ENCODE data around the gene TMEM164. TPM values are rescaled to one million over a fixed set of nuclear protein-coding genes. Genes with fewer than 3 reads are reported as not detected.

TMEM164 gene
- total and polyA plus RNA-seq, 2 of the 4 experiments (the other 2 are of a cell fraction): 6.3 to 7.1 TPM

GRCh38 chrX:110216027-110216426 lies 213.1 kb downstream of the TMEM164 start:
- Histone ChIP-seq H3K27me3 (ENCODE audit: control insufficient read depth, insufficient read depth, low read length) (no peaks in the 10 kb centered on the region), H3K4ac (ENCODE audit: low read depth, low read length) (no peak overlapping the region), H4K91ac (ENCODE audit: insufficient read depth, low read depth, low read length) (no peak overlapping the region), H4K8ac (ENCODE audit: low read depth in 2 of 2, low read length in 2 of 2) (no peak overlapping the region), H3K9me3 (ENCODE audit: control insufficient read depth, insufficient read depth, low read length) (no peaks in the 10 kb centered on the region), H2AFZ (replicated peaks; ENCODE audit: low read length, poor library complexity) (no peak overlapping the region), H3K79me1 (ENCODE audit: low read depth in 1 of 2, low read length in 2 of 2) (peaks cover 6% of the 10 kb centered on the region in 2 experiments; a peak in 3 of 4 replicates), H2BK5ac (ENCODE audit: low read depth, low read length, poor library complexity, severe bottlenecking) (no peak overlapping the region), H4K5ac (ENCODE audit: low read depth, low read length) (no peak overlapping the region), H3K9me1 (ENCODE audit: insufficient read depth, low read length) (no peaks in the 10 kb centered on the region), H3K4me2 (ENCODE audit: low read depth, low read length) (no peak overlapping the region), H3K9ac (ENCODE audit: low read depth, low read length) (no peak overlapping the region), H3K56ac (ENCODE audit: extremely low read depth, insufficient read depth, low read length) (no peak overlapping the region), H2BK120ac (ENCODE audit: low read depth, low read length) (no peak overlapping the region), H2AK5ac (ENCODE audit: low read depth, low read length) (no peak overlapping the region), H2BK20ac (ENCODE audit: low read depth, low read length) (no peak overlapping the region), H3K4me3 (ENCODE audit: insufficient read depth, low read depth, low read length) (no peak overlapping the region), H4K20me1 (ENCODE audit: insufficient read depth, low read length) (no peaks in the 10 kb centered on the region), H3K4me1 (ENCODE audit: control insufficient read depth, insufficient read depth, low read length) (no peaks in the 10 kb centered on the region; the same call in 1 of the 2 replicates), H3K36me3 (ENCODE audit: control insufficient read depth, insufficient read depth, low read length) (no peaks in the 10 kb centered on the region), H2AK9ac (replicated peaks; ENCODE audit: low read depth, low read length, poor library complexity) (no peak overlapping the region), H2BK15ac (ENCODE audit: low read depth, low read length) (no peak overlapping the region), H3K18ac (ENCODE audit: low read depth, low read length) (no peak overlapping the region), H3K27ac (ENCODE audit: insufficient read depth, low read length) (no peak overlapping the region), H3K23ac (ENCODE audit: low read depth, low read length) (no peak overlapping the region), H3K14ac (replicated peaks; ENCODE audit: low read depth, low read length) (no peak overlapping the region)
- CTCF ChIA-PET: no interaction called here
- no TSS peak for BruUV-seq (replicated peaks)
- POLR2A ChIA-PET (ENCODE audit: unreplicated experiment): no interaction called here
- in situ Hi-C loops (cut with MboI; ENCODE audit: low sequenced_read_pairs) (no loop called here), dilution Hi-C loops (cut with HindIII; ENCODE audit: low sequenced_read_pairs, unreplicated experiment) (no loop called here), intact Hi-C loops (cut with micrococcal nuclease) (no loop called here)
- TF ChIP-seq POLR2A (IDR thresholded peaks at IDR 0.05; ENCODE audit: low read depth, low read length) (no peak), CHD1 (IDR thresholded peaks at IDR 0.05; ENCODE audit: low read depth, low read length) (no peak), RAD21 (IDR thresholded peaks at IDR 0.05; ENCODE audit: low read length) (no peak), ELK1 (IDR thresholded peaks at IDR 0.05; ENCODE audit: borderline replicate concordance, low read depth, low read length) (no peak)
- WGBS, 2 experiments (ENCODE audit: extremely low coverage in 2 of 2, insufficient read length in 1 of 2): no CpG with 5 or more reads among the region's 4 CpGs
- no peak for ATAC-seq (ENCODE audit: low read depth)
- DNase-seq: no peak

Measured in IMR-90 (cell line).